ENCODE results near the gene DHX9.

- TF ChIP-seq CTCF (IDR thresholded peaks at IDR 0.05): no peak
- TF ChIP-seq POLR2A (IDR thresholded peaks at IDR 0.05): no peak
Measured at GRCh38 chr1:182930985-182931384, 91.8 kb downstream of the DHX9 start.

Measured in lower leg skin (tissue), 3 donors.